HCT116 (cell line): ENCODE data around the gene NCF4. TPM values are rescaled to one million over a fixed set of nuclear protein-coding genes. Genes with fewer than 3 reads are reported as not detected.

ENCODE experiments used
- ATAC-seq: fragments of 200-7000 bp; cut with Tn5 transposase; 2 replicates; pipeline ENCODE4 v1.9.1; 2020; ENCODE audit warnings: mild to moderate bottlenecking, moderate library complexity
- BruUV-seq: library from RNA; stranded (reverse); fragments of 400-500 nt; replicated peaks from 2 replicates; lab custom pipeline; 2021; lab: Mats Ljungman, UMichigan
- CTCF ChIA-PET: fragments of 300-600 bp; sonication (Branson Sonifier 250); formaldehyde crosslinking; loops from one replicate; lab custom pipeline; 2021; ENCODE audit warnings: antibody characterized with exemption; lab: Charles Lee
- POLR2A ChIA-PET: fragments of 300-600, 350-600 bp; sonication (Branson Sonifier 250); formaldehyde crosslinking; loops from one replicate; lab custom pipeline; 2021; ENCODE audit warnings: antibody characterized with exemption; lab: Charles Lee
- RAD21 ChIA-PET, 2 experiments: fragments of 300-600 bp; sonication (Branson Sonifier 250); formaldehyde crosslinking; loops; one replicate each; lab custom pipeline; 2023; ENCODE audit warnings: low total read pairs in 2 of 2; ENCODE audit not compliant: uncharacterized antibody in 2 of 2, unreplicated experiment in 2 of 2, low non-redundant PET in 1 of 2; lab: Charles Lee
- DNase-seq: peaks from one replicate; pipeline ENCODE4 v3.0.0-alpha.2; 2010; ENCODE audit warnings: low read depth, low spot score
- H2AFZ ChIP-seq: fragments of 200-600 bp; shearing (Covaris generic), sonication (generic); 2 replicates; pipeline ENCODE4 v1.6.1; 2017; ENCODE audit warnings: low read depth, mixed run types, mixed read lengths, antibody characterized with exemption, low read length; ENCODE audit not compliant: poor library complexity, severe bottlenecking
- H3K27ac ChIP-seq: 2 replicates; pipeline ENCODE4 v1.5.1; 2012; ENCODE audit warnings: low read depth, low read length
- H3K27me3 ChIP-seq: fragments of 200-600 bp; sonication (generic); 2 replicates; pipeline ENCODE4 v1.6.1; 2016; ENCODE audit warnings: mixed run types, low read length, mixed read lengths; ENCODE audit not compliant: insufficient read depth
- H3K36me3 ChIP-seq, 2 experiments: fragments of 200-500 bp in 1 of 2; fragments of 200-600 bp in 1 of 2; sonication (Bioruptor generic) in 1 of 2; sonication (generic) in 1 of 2; 2 replicates each; pipeline versions ENCODE4 v1.5.1 to v1.6.1; 2014 to 2016; ENCODE audit warnings: low read length in 2 of 2, inconsistent platforms in 1 of 2, mixed read lengths in 1 of 2, mixed run types in 1 of 2; ENCODE audit not compliant: insufficient read depth in 2 of 2, control insufficient read depth in 1 of 2
- H3K4me1 ChIP-seq, 2 experiments: fragments of 200-600 bp in 1 of 2; sonication (generic) in 1 of 2; 2 replicates each; pipeline versions ENCODE4 v1.5.1 to v1.6.1; 2012 to 2017; ENCODE audit warnings: low read length in 2 of 2, inconsistent platforms in 1 of 2, mild to moderate bottlenecking in 1 of 2, mixed read lengths in 1 of 2, mixed run types in 1 of 2, moderate library complexity in 1 of 2; ENCODE audit not compliant: insufficient read depth in 2 of 2, control insufficient read depth in 1 of 2
- H3K4me2 ChIP-seq: fragments of 200-600 bp; sonication (generic); 2 replicates; pipeline ENCODE4 v1.6.1; 2017; ENCODE audit warnings: mixed run types, low read length, mixed read lengths
- H3K4me3 ChIP-seq, 2 experiments: fragments of 200-600 bp in 1 of 2; sonication (generic) in 1 of 2; replicated peaks in 1 of 2; 2 replicates each; pipeline ENCODE4 v1.5.1; 2011 to 2016; ENCODE audit warnings: low read length in 2 of 2, control low read depth in 1 of 2, low read depth in 1 of 2, mild to moderate bottlenecking in 1 of 2, mixed read lengths in 1 of 2, mixed run types in 1 of 2
- H3K79me2 ChIP-seq: fragments of 200-600 bp; sonication (generic); 2 replicates; pipeline ENCODE4 v1.6.1; 2017; ENCODE audit warnings: mild to moderate bottlenecking, mixed run types, low read length, moderate library complexity, mixed read lengths; ENCODE audit not compliant: insufficient read depth
- H3K9ac ChIP-seq: fragments of 200-600 bp; sonication (generic); 2 replicates; pipeline ENCODE4 v1.6.1; 2016; ENCODE audit warnings: low read length, mixed read lengths
- H3K9me2 ChIP-seq: fragments of 200-600 bp; sonication (generic), shearing (Covaris generic); 2 replicates; pipeline ENCODE4 v1.6.1; 2017; ENCODE audit warnings: mixed run types, mild to moderate bottlenecking, moderate library complexity; ENCODE audit not compliant: insufficient read depth
- H3K9me3 ChIP-seq, 2 experiments: fragments of 200-500 bp in 1 of 2; fragments of 200-600 bp in 1 of 2; sonication (Bioruptor generic) in 1 of 2; sonication (generic) in 1 of 2; 2 replicates each; pipeline ENCODE4 v1.6.1; 2014 to 2017; ENCODE audit warnings: low read length in 2 of 2, mixed read lengths in 2 of 2, inconsistent platforms in 1 of 2, low read depth in 1 of 2, mild to moderate bottlenecking in 1 of 2, mixed run types in 1 of 2, moderate library complexity in 1 of 2; ENCODE audit not compliant: control insufficient read depth in 1 of 2, insufficient read depth in 1 of 2
- H4K20me1 ChIP-seq: fragments of 200-600 bp; sonication (generic), shearing (Covaris generic); 2 replicates; pipeline ENCODE4 v1.6.1; 2017; ENCODE audit warnings: mixed run types, mild to moderate bottlenecking, moderate library complexity; ENCODE audit not compliant: insufficient read depth
- CBX3 ChIP-seq: IDR thresholded peaks from 2 replicates; pipeline ENCODE4 v1.6.1; 2012; ENCODE audit warnings: low read depth
- CTCF ChIP-seq, 3 experiments: fragments of 200-600 bp in 1 of 3; sonication (generic) in 1 of 3; IDR thresholded peaks in 2 of 3; conservative IDR thresholded peaks in 1 of 3; 2 replicates each; pipeline ENCODE4 v1.5.1; 2012 to 2017; ENCODE audit warnings: low read depth in 2 of 3, low read length in 2 of 3, antibody characterized with exemption in 1 of 3, borderline replicate concordance in 1 of 3, control low read depth in 1 of 3, mild to moderate bottlenecking in 1 of 3, mixed read lengths in 1 of 3, mixed run types in 1 of 3, moderate library complexity in 1 of 3; ENCODE audit not compliant: insufficient read depth in 1 of 3
- EZH2 ChIP-seq: fragments of 200-600 bp; sonication (generic); IDR thresholded peaks from 2 replicates; pipeline ENCODE4 v1.6.1; 2017; ENCODE audit warnings: antibody characterized with exemption, mixed run types
- EZH2phosphoT487 ChIP-seq: fragments of 200-600 bp; IDR thresholded peaks from 2 replicates; pipeline ENCODE4 v1.6.1; 2018; ENCODE audit warnings: antibody characterized with exemption, borderline replicate concordance
- JUND ChIP-seq: IDR thresholded peaks from 2 replicates; pipeline ENCODE4 v1.6.1; 2012
- POLR2A ChIP-seq: IDR thresholded peaks from 2 replicates; pipeline ENCODE4 v1.7.0; 2011; ENCODE audit warnings: borderline replicate concordance; ENCODE audit not compliant: insufficient read depth, insufficient read length; ENCODE audit errors: extremely low read depth
- POLR2AphosphoS5 ChIP-seq: IDR thresholded peaks from 2 replicates; pipeline ENCODE4 v1.6.1; 2011; ENCODE audit warnings: mild to moderate bottlenecking, low read depth, low read length, moderate library complexity
- YY1 ChIP-seq: IDR thresholded peaks from 2 replicates; pipeline ENCODE4 v1.6.1; 2011; ENCODE audit warnings: low read length, low read depth, moderate library complexity, mild to moderate bottlenecking; ENCODE audit not compliant: insufficient replicate concordance; ENCODE audit errors: extremely low read depth
- ZBTB33 ChIP-seq: IDR thresholded peaks from 2 replicates; pipeline ENCODE4 v1.6.1; 2011; ENCODE audit warnings: mild to moderate bottlenecking, low read length, moderate library complexity; ENCODE audit not compliant: insufficient replicate concordance; ENCODE audit errors: extremely low read depth
- ZFX ChIP-seq: fragments of 450-650 bp; IDR thresholded peaks from 2 replicates; pipeline ENCODE4 v1.6.1; 2017
- intact Hi-C: fragments of 100-400 bp; cut with micrococcal nuclease; formaldehyde crosslinking; loops from 2 replicates; pipeline ENCODE4 v1.10.0; 2022
- total RNA-seq: library from RNA; stranded (reverse); gene quantifications from one replicate; pipeline ENCODE4 v1.2.1, GENCODE V29; 2021; ENCODE audit not compliant: unreplicated experiment
- TF ChIP-seq, protein P1 (sequence below): IDR thresholded peaks from 2 replicates; pipeline ENCODE4 v1.6.1; 2012

Gene NCF4
- total RNA-seq, 1 experiment from 2014 or later: 0.37 TPM

DNA sequence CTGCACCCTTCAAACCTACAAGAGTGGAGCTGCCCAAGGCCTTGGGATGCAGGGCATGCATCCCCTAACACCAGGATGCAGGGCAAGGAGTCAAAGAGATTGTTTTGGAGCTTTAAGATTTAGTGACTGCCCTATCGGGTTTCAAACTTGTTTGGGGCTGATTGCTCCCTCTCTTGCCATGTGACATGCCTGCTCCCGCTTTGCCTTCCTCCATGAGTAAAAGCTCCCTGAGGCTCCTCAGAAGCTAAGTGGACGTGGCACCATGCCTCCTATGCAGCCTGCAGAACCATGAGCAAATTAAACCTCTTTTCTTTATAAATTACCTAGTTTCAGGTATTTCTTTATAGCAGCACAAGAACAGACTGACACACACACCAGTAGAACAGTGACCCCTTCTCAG lies 36.8 kb downstream of the NCF4 start:
- H3K9me2 ChIP-seq: no peaks in the 10 kb centered on the region
- H3K27me3 ChIP-seq: peaks cover 19% of the 10 kb centered on the region
- no peaks in the 10 kb centered on the region; a peak in 1 of 4 replicates for H3K9me3 ChIP-seq
- intact Hi-C loops: no loop called here
- no peak overlapping the region for H3K27ac ChIP-seq
- H3K9ac ChIP-seq: no peak overlapping the region
- POLR2A ChIA-PET: no interaction called here
- TF ChIP-seq POLR2A (no peak), ZBTB33 (no peak), EZH2 (no peak), EZH2phosphoT487 (no peak)
- TF ChIP-seq, all 23 proteins: peak for 0
- Histone ChIP-seq H3K79me2 (no peaks in the 10 kb centered on the region), H3K4me1 (no peaks in the 10 kb centered on the region), H4K20me1 (no peaks in the 10 kb centered on the region), H3K4me3 (no peak overlapping the region), H3K4me2 (no peak overlapping the region), H3K36me3 (no peaks in the 10 kb centered on the region), H2AFZ (no peak overlapping the region)
- RAD21 ChIA-PET: no interaction called here
- ATAC-seq (no peak), DNase-seq (no peak)
- CTCF ChIA-PET: no interaction called here
- no TSS peak for BruUV-seq

- no peak overlapping the region for H3K4me2 ChIP-seq
- ATAC-seq (no peak), DNase-seq (no peak)
- POLR2A ChIA-PET: no interaction called here
- peaks cover 19% of the 10 kb centered on the region for H3K27me3 ChIP-seq
- no peaks in the 10 kb centered on the region for H3K36me3 ChIP-seq
- intact Hi-C loops: no loop called here
- no peaks in the 10 kb centered on the region for H4K20me1 ChIP-seq
- BruUV-seq: no TSS peak
- H3K27ac ChIP-seq: no peak overlapping the region
- RAD21 ChIA-PET: no interaction called here
- H3K4me3 ChIP-seq: no peak overlapping the region
- no peaks in the 10 kb centered on the region; a peak in 1 of 4 replicates for H3K9me3 ChIP-seq
- no peaks in the 10 kb centered on the region for H3K4me1 ChIP-seq
- no peaks in the 10 kb centered on the region for H3K79me2 ChIP-seq
- no peak overlapping the region for H3K9ac ChIP-seq
- CTCF ChIA-PET: no interaction called here
- no peak overlapping the region for H2AFZ ChIP-seq
- H3K9me2 ChIP-seq: no peaks in the 10 kb centered on the region
- TF ChIP-seq JUND (no peak), POLR2AphosphoS5 (no peak), CBX3 (no peak), CTCF (IDR thresholded peaks at IDR 0.05 in 2 of 3, conservative IDR thresholded peaks at IDR 0.05 in 1 of 3; ENCODE audit: borderline replicate concordance in 1 of 3, insufficient read depth in 1 of 3, low read depth in 2 of 3, low read length in 2 of 3) (no peak), ZFX (no peak), YY1 (no peak), ZBTB33 (no peak)
- TF ChIP-seq, protein P1, sequence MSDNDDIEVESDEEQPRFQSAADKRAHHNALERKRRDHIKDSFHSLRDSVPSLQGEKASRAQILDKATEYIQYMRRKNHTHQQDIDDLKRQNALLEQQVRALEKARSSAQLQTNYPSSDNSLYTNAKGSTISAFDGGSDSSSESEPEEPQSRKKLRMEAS: no peak
Observed at GRCh38 chr22:36898690-36899089, 37.9 kb downstream of the NCF4 start.
